Measurements from ENCODE around the gene LCLAT1.

LCLAT1 gene

DNA sequence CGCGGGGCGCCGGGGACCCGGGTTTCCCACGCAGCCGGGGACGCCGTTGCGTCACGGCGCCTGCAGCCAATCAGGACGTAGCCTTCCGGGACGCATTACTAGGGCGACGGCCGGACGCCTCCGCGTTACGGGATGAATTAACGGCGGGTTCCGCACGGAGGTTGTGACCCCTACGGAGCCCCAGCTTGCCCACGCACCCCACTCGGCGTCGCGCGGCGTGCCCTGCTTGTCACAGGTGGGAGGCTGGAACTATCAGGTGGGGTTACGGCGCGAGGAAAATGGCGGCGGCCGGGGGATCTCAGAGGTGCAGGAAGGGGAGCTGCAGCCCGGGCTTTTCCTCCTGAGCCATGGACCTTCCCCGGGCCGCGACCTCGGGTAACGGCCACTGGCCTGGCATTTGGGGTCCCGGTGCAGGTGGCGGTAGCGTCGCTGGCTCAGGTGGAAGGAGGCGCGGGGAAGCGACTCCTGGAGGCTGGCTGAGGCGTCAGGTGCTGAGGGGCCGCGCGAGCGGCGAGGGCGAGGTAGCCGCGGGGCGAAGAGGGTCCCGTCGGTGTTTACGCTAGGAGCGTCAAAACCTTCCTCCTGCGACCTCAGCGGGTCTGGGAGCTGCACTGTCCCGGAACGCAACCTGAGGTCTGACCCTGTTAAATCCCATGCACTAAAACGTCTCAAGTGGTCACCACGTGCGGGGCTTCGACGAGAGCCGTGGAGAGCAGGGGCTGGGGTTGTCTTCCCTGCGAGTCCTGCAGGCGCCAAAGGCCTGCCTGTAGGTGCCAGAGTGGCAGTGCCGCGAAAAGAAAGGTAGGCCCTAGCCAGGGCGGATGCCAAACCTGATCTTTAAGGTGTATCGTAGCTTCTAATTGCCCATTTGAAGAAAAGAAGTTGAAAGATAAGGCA is at the start of gene LCLAT1:
TSS of gene LCLAT1 (plus strand) at position 98 of the 897 bp plus-strand sequence. CDS start 78,345 bp downstream, outside the sequence.
- no peak for TF ChIP-seq CTCF (IDR thresholded peaks at IDR 0.05; ENCODE audit: extremely low read depth, insufficient read depth, missing control alignments)
- peak; percentile 85 for DNase-seq (ENCODE audit: low spot score)
- in situ Hi-C loops (cut with MboI; ENCODE audit: low pct_unique_long_range_greater_than_20kb, low sequenced_read_pairs, unreplicated experiment): no loop called here

- DNase-seq (ENCODE audit: low spot score): no peak
- no peak for TF ChIP-seq CTCF (IDR thresholded peaks at IDR 0.05; ENCODE audit: extremely low read depth, insufficient read depth, missing control alignments)
- in situ Hi-C loops (cut with MboI; ENCODE audit: low pct_unique_long_range_greater_than_20kb, low sequenced_read_pairs, unreplicated experiment): no loop called here
Observed at GRCh38 chr2:30398084-30398873, 48.8 kb upstream of the LCLAT1 start.

DNA sequence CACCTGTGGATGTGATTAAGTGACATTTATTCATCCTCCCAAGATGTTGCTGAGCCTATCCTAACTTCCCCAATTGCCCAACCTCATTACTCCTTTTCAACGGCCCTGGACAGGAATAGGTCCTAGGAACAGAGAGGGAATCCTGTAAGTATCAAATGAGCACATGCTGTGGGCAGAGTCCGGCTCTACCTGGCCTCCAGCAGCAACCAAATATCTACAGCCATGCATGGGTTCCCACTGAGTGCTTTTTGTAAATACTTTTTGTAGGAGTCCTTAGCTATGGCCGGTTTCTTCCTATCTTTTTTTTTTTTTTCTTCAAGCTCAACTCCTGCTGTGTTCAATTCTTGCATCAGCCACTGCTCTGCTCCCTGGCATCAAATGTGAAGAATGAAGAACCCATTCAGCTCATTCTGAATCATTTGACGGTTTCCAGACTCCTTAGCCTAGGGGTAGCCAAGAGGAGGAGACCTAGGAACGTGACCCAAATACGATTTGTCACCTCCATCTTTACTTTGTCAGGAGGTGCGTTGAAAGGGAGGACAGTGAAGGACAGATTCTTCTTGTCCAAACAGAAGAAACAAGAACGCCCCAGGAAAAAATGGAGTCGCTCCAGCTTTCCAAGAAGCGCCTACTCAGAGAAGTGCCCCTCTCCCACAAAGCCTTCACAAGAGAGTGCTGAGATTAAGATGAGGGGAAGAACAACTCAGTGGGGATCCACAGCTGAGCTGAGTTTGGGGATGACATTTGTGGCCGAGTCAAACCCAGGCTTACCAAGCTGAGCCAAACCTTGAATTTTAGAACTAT is 46.7 kb upstream of the LCLAT1 start:
- no peak for TF ChIP-seq CTCF (IDR thresholded peaks at IDR 0.05; ENCODE audit: extremely low read depth, insufficient read depth, missing control alignments)
- DNase-seq (ENCODE audit: low spot score): no peak
- in situ Hi-C loops (cut with MboI; ENCODE audit: low pct_unique_long_range_greater_than_20kb, low sequenced_read_pairs, unreplicated experiment): no loop called here

GRCh38 chr2:30402441-30403182 is 44.4 kb upstream of the LCLAT1 start:
- TF ChIP-seq CTCF (IDR thresholded peaks at IDR 0.05; ENCODE audit: extremely low read depth, insufficient read depth, missing control alignments): no peak
- DNase-seq (ENCODE audit: low spot score): no peak
- in situ Hi-C loops (cut with MboI; ENCODE audit: low pct_unique_long_range_greater_than_20kb, low sequenced_read_pairs, unreplicated experiment): no loop called here

- in situ Hi-C loops (cut with MboI; ENCODE audit: low pct_unique_long_range_greater_than_20kb, low sequenced_read_pairs, unreplicated experiment): no loop called here
- TF ChIP-seq CTCF (IDR thresholded peaks at IDR 0.05; ENCODE audit: extremely low read depth, insufficient read depth, missing control alignments): no peak
Observed at GRCh38 chr2:30403592-30404312, 43.3 kb upstream of the LCLAT1 start.

More at GRCh38 chr2:30403592-30404312, 43.3 kb upstream of the LCLAT1 start:
- no peak for DNase-seq (ENCODE audit: low spot score)

Measured in GM13977 (cell line).